HG03066 (cell line): ENCODE measurements around the gene HEPN1.

ENCODE experiments used
- ATAC-seq: cut with Tn5 transposase; IDR thresholded peaks from one replicate; pipeline ENCODE4 v1.9.1; 2021; ENCODE audit warnings: low read depth; ENCODE audit not compliant: unreplicated experiment

The HEPN1 gene

GRCh38 chr11:124884340-124884739 lies 34.7 kb upstream of the HEPN1 start:
- no peak for ATAC-seq

- no peak for ATAC-seq
Observed at GRCh38 chr11:124884869-124885479, 34.1 kb upstream of the HEPN1 start.

- ATAC-seq: no peak
Observed at GRCh38 chr11:124886476-124886875, 32.6 kb upstream of the HEPN1 start.

- no peak for ATAC-seq
Observed at GRCh38 chr11:124886978-124887666, 31.9 kb upstream of the HEPN1 start.

GRCh38 chr11:124887667-124888013 lies 31.4 kb upstream of the HEPN1 start:
- ATAC-seq: no peak

- ATAC-seq: no peak
Observed at GRCh38 chr11:124889191-124890091, 29.6 kb upstream of the HEPN1 start.

- no peak for ATAC-seq
Observed at GRCh38 chr11:124890151-124890550, 28.9 kb upstream of the HEPN1 start.

GRCh38 chr11:124890683-124891372 lies 28.2 kb upstream of the HEPN1 start:
- ATAC-seq: no peak

GRCh38 chr11:124891373-124891861 lies 27.6 kb upstream of the HEPN1 start:
- no peak for ATAC-seq

GRCh38 chr11:124892146-124892545 lies 26.9 kb upstream of the HEPN1 start:
- ATAC-seq: no peak

GRCh38 chr11:124892750-124893454 lies 26.1 kb upstream of the HEPN1 start:
- no peak for ATAC-seq

- ATAC-seq: no peak
Observed at GRCh38 chr11:124893781-124894401, 25.2 kb upstream of the HEPN1 start.

GRCh38 chr11:124894606-124895430 lies 24.2 kb upstream of the HEPN1 start:
- ATAC-seq: no peak

GRCh38 chr11:124895471-124895971 lies 23.5 kb upstream of the HEPN1 start:
- ATAC-seq: no peak

- ATAC-seq: no peak
Observed at GRCh38 chr11:124896071-124896750, 22.8 kb upstream of the HEPN1 start.

GRCh38 chr11:124896821-124897391 lies 22.1 kb upstream of the HEPN1 start:
- ATAC-seq: no peak

- ATAC-seq: no peak
Observed at GRCh38 chr11:124897674-124898262, 21.3 kb upstream of the HEPN1 start, which contains the start of gene ROBO4. ROBO4 (minus strand) TSS chr11:124897865; CDS start chr11:124897795, 70 bp downstream.
